GM12878 (cell line): ENCODE results near the gene LRP1B. TPM values are rescaled to one million over a fixed set of nuclear protein-coding genes. Genes with fewer than 3 reads are reported as not detected.

Experiments
- ATAC-seq: fragments of 200-7000 bp; cut with Tn5 transposase; 3 replicates; pipeline ENCODE4 v1.9.1; 2020; ENCODE audit warnings: mild to moderate bottlenecking, moderate library complexity
- BruUV-seq: library from RNA; stranded (reverse); fragments of 400-500 nt; replicated peaks from 2 replicates; lab custom pipeline; 2021; lab: Mats Ljungman, UMichigan
- CTCF ChIA-PET: fragments of 300-600 bp; sonication (Branson Sonifier 250); formaldehyde crosslinking; extraction: SDS; loops from one replicate; lab custom pipeline; 2021; ENCODE audit warnings: inconsistent platforms; lab: Yijun Ruan, JAX
- POLR2A ChIA-PET: fragments of 350-600 bp; formaldehyde crosslinking; extraction: SDS; loops from one replicate; lab custom pipeline; 2021; ENCODE audit warnings: inconsistent platforms; lab: Charles Lee
- RAD21 ChIA-PET: fragments of 300-600 bp; sonication (Branson Sonifier 250); formaldehyde crosslinking; loops from one replicate; lab custom pipeline; 2023; ENCODE audit warnings: antibody characterized with exemption; ENCODE audit not compliant: unreplicated experiment; lab: Charles Lee
- SMC1A ChIA-PET: fragments of 300-600 bp; sonication (Branson Sonifier 250); formaldehyde crosslinking; loops from one replicate; lab custom pipeline; 2023; ENCODE audit not compliant: unreplicated experiment, uncharacterized antibody; lab: Charles Lee
- DNase-seq: peaks from one replicate; pipeline ENCODE4 v3.0.0-alpha.2; 2011; ENCODE audit warnings: low read depth, low spot score
- FAIRE-seq: peaks from 3 replicates; lab custom pipeline; 2011; peaks lifted over from hg19 to GRCh38; lab: Jason Lieb, UNC
- H2AFZ ChIP-seq: 2 replicates; pipeline ENCODE4 v1.6.0; 2011; ENCODE audit warnings: low read depth, low read length, control low read depth; ENCODE audit not compliant: control insufficient read depth
- H3K27ac ChIP-seq: 2 replicates; pipeline ENCODE4 v1.5.1; 2011; ENCODE audit warnings: control low read depth; ENCODE audit not compliant: control insufficient read depth, insufficient read depth
- H3K27me3 ChIP-seq, 2 experiments: replicated peaks in 1 of 2; 2 replicates each; pipeline versions ENCODE4 v1.6.0 to v1.6.1; 2011; ENCODE audit warnings: low read length in 1 of 2; ENCODE audit not compliant: control insufficient read depth in 2 of 2, insufficient read depth in 2 of 2
- H3K36me3 ChIP-seq, 2 experiments: 2 replicates each; pipeline ENCODE4 v1.5.1; 2011; ENCODE audit warnings: low read length in 1 of 2; ENCODE audit not compliant: control insufficient read depth in 2 of 2, insufficient read depth in 2 of 2
- H3K4me1 ChIP-seq: 2 replicates; pipeline ENCODE4 v1.6.1; 2011; ENCODE audit warnings: mild to moderate bottlenecking, low read length, moderate library complexity, mixed read lengths; ENCODE audit not compliant: control insufficient read depth, insufficient read depth
- H3K4me2 ChIP-seq: 2 replicates; pipeline ENCODE4 v1.6.0; 2011; ENCODE audit warnings: control low read depth; ENCODE audit not compliant: control insufficient read depth, insufficient read depth
- H3K4me3 ChIP-seq: fragments of 200-600 bp; sonication (generic); 2 replicates; pipeline ENCODE4 v1.5.1; 2016
- H3K79me2 ChIP-seq: 2 replicates; pipeline ENCODE4 v1.6.0; 2011; ENCODE audit warnings: low read length; ENCODE audit not compliant: control insufficient read depth, insufficient read depth
- H3K9ac ChIP-seq: 2 replicates; pipeline ENCODE4 v1.8.0; 2011; ENCODE audit warnings: low read length, control low read depth, mixed read lengths; ENCODE audit not compliant: control insufficient read depth, insufficient read depth
- H3K9me3 ChIP-seq: replicated peaks from 3 replicates; pipeline ENCODE4 v1.5.1; 2011; ENCODE audit warnings: mild to moderate bottlenecking, low read length; ENCODE audit not compliant: control insufficient read depth, insufficient read depth
- H4K20me1 ChIP-seq: 2 replicates; pipeline ENCODE4 v1.6.0; 2011; ENCODE audit not compliant: control insufficient read depth, insufficient read depth
- ATF2 ChIP-seq: IDR thresholded peaks from 2 replicates; pipeline ENCODE4 v1.6.1; 2012; ENCODE audit warnings: low read length, inconsistent platforms
- CBX3 ChIP-seq: fragments of 200-600 bp; sonication (generic); IDR thresholded peaks from 2 replicates; pipeline ENCODE4 v1.6.1; 2016; ENCODE audit warnings: low read depth, borderline replicate concordance
- DPF2 ChIP-seq: fragments of 450-650 bp; IDR thresholded peaks from 2 replicates; pipeline ENCODE4 v1.6.1; 2017; ENCODE audit warnings: mild to moderate bottlenecking
- EED ChIP-seq: sonication (generic); IDR thresholded peaks from 2 replicates; pipeline ENCODE4 v1.6.1; 2016; ENCODE audit warnings: antibody characterized with exemption, low read depth
- IRF5 ChIP-seq: fragments of 450-650 bp; IDR thresholded peaks from 2 replicates; pipeline ENCODE4 v1.6.1; 2017; ENCODE audit warnings: borderline replicate concordance
- NR2C1 ChIP-seq: fragments of 450-650 bp; IDR thresholded peaks from 2 replicates; pipeline ENCODE4 v1.6.1; 2017; ENCODE audit warnings: antibody characterized with exemption, mild to moderate bottlenecking, moderate library complexity
- RB1 ChIP-seq: fragments of 450-650 bp; formaldehyde crosslinking; IDR thresholded peaks from 2 replicates; pipeline ENCODE4 v1.6.1; 2017; ENCODE audit warnings: mild to moderate bottlenecking, borderline replicate concordance
- SIX5 ChIP-seq: IDR thresholded peaks from 2 replicates; pipeline ENCODE4 v1.6.1; 2011; ENCODE audit warnings: mild to moderate bottlenecking, low read depth, low read length, moderate library complexity; ENCODE audit not compliant: severe bottlenecking
- SMAD1 ChIP-seq: fragments of 450-650 bp; IDR thresholded peaks from 2 replicates; pipeline ENCODE4 v1.6.1; 2018; ENCODE audit warnings: mild to moderate bottlenecking, low read depth; ENCODE audit not compliant: partially characterized antibody
- TAF1 ChIP-seq: IDR thresholded peaks from 2 replicates; pipeline ENCODE4 v1.6.1; 2011; ENCODE audit warnings: mild to moderate bottlenecking, low read depth, low read length, borderline replicate concordance
- TARDBP ChIP-seq: IDR thresholded peaks from 2 replicates; pipeline ENCODE4 v1.6.1; 2016; ENCODE audit warnings: borderline replicate concordance
- YBX1 ChIP-seq: fragments of 450-650 bp; IDR thresholded peaks from 2 replicates; pipeline ENCODE4 v1.6.1; 2016; ENCODE audit warnings: antibody characterized with exemption
- ZNF592 ChIP-seq: fragments of 450-650 bp; IDR thresholded peaks from 2 replicates; pipeline ENCODE4 v1.6.1; 2017; ENCODE audit warnings: mild to moderate bottlenecking, moderate library complexity
- WGBS: methylation state at CpG from one replicate; pipeline ENCODE4 v1.1.6; 2016; ENCODE audit warnings: low lambda C conversion rate; ENCODE audit not compliant: insufficient replicate concordance, insufficient coverage; ENCODE audit errors: missing lambda C conversion rate; 5-methylcytosine and 5-hydroxymethylcytosine counted together
- in situ Hi-C: fragments of 300-500 bp; cut with MboI; formaldehyde crosslinking; loops from 9 replicates; pipeline ENCODE4 v1.14.3; 2018; ENCODE audit warnings: mixed read lengths
- intact Hi-C: fragments of 100-400 bp; cut with micrococcal nuclease; formaldehyde crosslinking; loops from one replicate; pipeline ENCODE4 v1.14.2; 2022; ENCODE audit not compliant: unreplicated experiment
- polyA plus RNA-seq, 11 experiments: library from polyadenylated mRNA; depleted of rRNA in 4 of 11; unstranded in 6 of 11; stranded (reverse) in 5 of 11; fragments of >200 nt; fragmentation: Nextera tagmentation in 4 of 11; fragmentation: Illumina TruSeq in 1 of 11; extraction: Ambion mirVana in 4 of 11; extraction: Trizol in 1 of 11; gene quantifications; 1 replicate in 1 of 11; 2 replicates in 10 of 11; pipeline versions ENCODE4 v1.2.1 to v1.2.3, GENCODE V29; 2011 to 2016; ENCODE audit warnings: inconsistent platforms in 2 of 11, missing spikeins in 2 of 11, low read depth in 1 of 11
- total RNA-seq, 4 experiments: library from RNA; depleted of rRNA in 3 of 4; stranded (reverse); fragments of >200 nt in 3 of 4; fragmentation: Illumina TruSeq in 1 of 4; extraction: Trizol in 1 of 4; gene quantifications; 2 replicates each; pipeline versions ENCODE4 v1.2.1 to v1.2.3, GENCODE V29; 2013 to 2021

Gene LRP1B
- total and polyA plus RNA-seq, 10 of the 15 experiments (the other 5 are each of a cell fraction or from before 2014, with no cell fraction given), result under 0.01 to 0.06 (median 0.03) TPM; not detected in 5

- TF ChIP-seq ATF2, result no peak
- no peak for TF ChIP-seq NR2C1
- no peak for TF ChIP-seq ZNF592
- no peak for TF ChIP-seq IRF5
- TF ChIP-seq EED, result no peak
Measured at GRCh38 chr2:141125432-141125831, 1005.4 kb downstream of the LRP1B start (continued).

- RAD21 ChIA-PET, result no interaction called here
- Histone ChIP-seq H3K9ac (no peak overlapping the region), H3K79me2 (no peaks in the 10 kb centered on the region), H3K9me3 (no peaks in the 10 kb centered on the region), H2AFZ (no peak overlapping the region), H3K27ac (no peak overlapping the region), H3K4me2 (no peak overlapping the region), H3K27me3 (no peaks in the 10 kb centered on the region), H3K4me3 (no peak overlapping the region), H3K36me3 (no peaks in the 10 kb centered on the region), H3K4me1 (no peaks in the 10 kb centered on the region), H4K20me1 (no peaks in the 10 kb centered on the region)
- no TSS peak for BruUV-seq
- POLR2A ChIA-PET, result no interaction called here
- SMC1A ChIA-PET, result no interaction called here
- WGBS, result 12% methylated on average over 4 of the region's 4 CpGs
- FAIRE-seq (no peak), ATAC-seq (no peak), DNase-seq (no peak)
- CTCF ChIA-PET, result no interaction called here
- intact Hi-C loops (no loop called here), in situ Hi-C loops (no loop called here)
- TF ChIP-seq SIX5 (no peak), CBX3 (no peak), TARDBP (no peak), RB1 (no peak), YBX1 (no peak), DPF2 (no peak), SMAD1 (no peak), TAF1 (no peak)
Measured at GRCh38 chr2:141118836-141119235, 1012.0 kb downstream of the LRP1B start.
